Thymus (tissue), 11 donors: ENCODE data around the gene SERINC5. TPM values are rescaled to one million over a fixed set of nuclear protein-coding genes. Genes with fewer than 3 reads are reported as not detected.
"Not testable (repeated sequence)": the region's sequence is repeated elsewhere in the genome, so short reads cannot be mapped to it uniquely, and the experiment has no call there.

ENCODE experiments used
- DNase-seq, 9 donors: peaks; one replicate each; pipeline ENCODE4 v3.0.0-alpha.2; 2013; ENCODE audit warnings: low spot score in 9 of 9, low read depth in 6 of 9, missing footprints in 1 of 9
- H3K27ac ChIP-seq, 2 donors: one replicate each; pipeline ENCODE4 v1.5.1; 2013; ENCODE audit warnings: control low read depth in 1 of 2, low read depth in 1 of 2, low read length in 1 of 2, mild to moderate bottlenecking in 1 of 2, moderate library complexity in 1 of 2
- H3K27me3 ChIP-seq, 2 donors: one replicate each; pipeline ENCODE4 v1.5.1; 2013; ENCODE audit warnings: low read length in 1 of 2; ENCODE audit not compliant: control insufficient read depth in 2 of 2, insufficient read depth in 1 of 2
- H3K36me3 ChIP-seq, 2 donors: one replicate each; pipeline ENCODE4 v1.5.1; 2013; ENCODE audit warnings: low read length in 1 of 2, mild to moderate bottlenecking in 1 of 2, moderate library complexity in 1 of 2; ENCODE audit not compliant: control insufficient read depth in 2 of 2, insufficient read depth in 2 of 2
- H3K4me1 ChIP-seq, 2 donors: one replicate each; pipeline ENCODE4 v1.5.1; 2013; ENCODE audit warnings: low read length in 2 of 2; ENCODE audit not compliant: control insufficient read depth in 2 of 2, insufficient read depth in 2 of 2
- H3K4me3 ChIP-seq, 2 donors: one replicate each; pipeline ENCODE4 v1.5.1; 2013; ENCODE audit warnings: low read length in 2 of 2, control low read depth in 1 of 2, mild to moderate bottlenecking in 1 of 2
- H3K9me3 ChIP-seq, 2 donors: one replicate each; pipeline ENCODE4 v1.5.1; 2013; ENCODE audit warnings: low read length in 1 of 2, mild to moderate bottlenecking in 1 of 2; ENCODE audit not compliant: control insufficient read depth in 2 of 2, insufficient read depth in 1 of 2
- WGBS: extraction: QIAGEN DNeasy Blood & Tissue Kit; methylation state at CpG from one replicate; pipeline ENCODE4 v1.1.7; 2013; 5-methylcytosine and 5-hydroxymethylcytosine counted together
- polyA plus RNA-seq: library from polyadenylated mRNA; stranded (reverse); fragments of 200-250 nt; gene quantifications from one replicate; pipeline ENCODE4 v1.2.3, GENCODE V29; 2013
- total RNA-seq: library from RNA; stranded (reverse); fragments of 120-200 nt; gene quantifications from one replicate; pipeline ENCODE4 v1.2.4, GENCODE V29; 2013
- donor health status: healthy.

Gene SERINC5
- total and polyA plus RNA-seq, 2 donors: 7.1 to 14.7 TPM

GRCh38 chr5:80140496-80140895 lies 115.4 kb downstream of the SERINC5 start:
- Histone ChIP-seq H3K9me3 (peaks cover 0 to 3% of the 10 kb centered on the region in 2 donors), H3K4me3 (no peak overlapping the region), H3K4me1 (peaks cover 22 to 70% of the 10 kb centered on the region in 2 donors), H3K27ac (peak overlapping the region in 1 of 2 donors; percentile 33), H3K27me3 (no peaks in the 10 kb centered on the region), H3K36me3 (peaks cover 11 to 40% of the 10 kb centered on the region in 2 donors)
- DNase-seq: no peak
- WGBS: 91% methylated on average over 3 of the region's 3 CpGs

GRCh38 chr5:80139466-80139972 lies 116.3 kb downstream of the SERINC5 start:
- WGBS: 85% methylated on average over 2 of the region's 2 CpGs
- H3K4me1 ChIP-seq: peaks cover 26 to 80% of the 10 kb centered on the region in 2 donors
- no peaks in the 10 kb centered on the region for H3K27me3 ChIP-seq
- H3K4me3 ChIP-seq: no peak overlapping the region
- peaks cover 11 to 32% of the 10 kb centered on the region in 2 donors for H3K36me3 ChIP-seq
- peaks cover 0 to 3% of the 10 kb centered on the region in 2 donors for H3K9me3 ChIP-seq
- peak in 3 of 9 donors; percentile 41 to 67 (median 43) for DNase-seq
- H3K27ac ChIP-seq: peak overlapping the region in 1 of 2 donors; percentile 63

GRCh38 chr5:80138486-80138885 lies 117.4 kb downstream of the SERINC5 start:
- 98% methylated on average over 6 of the region's 6 CpGs for WGBS
- Histone ChIP-seq H3K27me3 (no peaks in the 10 kb centered on the region), H3K4me1 (peaks cover 26 to 84% of the 10 kb centered on the region in 2 donors), H3K36me3 (peaks cover 6 to 24% of the 10 kb centered on the region in 2 donors), H3K27ac (peak overlapping the region in 1 of 2 donors; percentile 56), H3K4me3 (no peak overlapping the region), H3K9me3 (peaks cover 0 to 3% of the 10 kb centered on the region in 2 donors)
- no peak for DNase-seq

- peaks cover 26 to 68% of the 10 kb centered on the region in 2 donors for H3K4me1 ChIP-seq
- WGBS: 44% methylated on average over 7 of the region's 7 CpGs
- not testable (repeated sequence) for H3K9me3 ChIP-seq, H3K27me3 ChIP-seq, H3K4me3 ChIP-seq, H3K36me3 ChIP-seq
- DNase-seq: peak in 2 of 9 donors; percentile 47 to 63
- peak overlapping the region; percentile 65 to 95 for H3K27ac ChIP-seq
Measured at GRCh38 chr5:80136798-80137197, 119.0 kb downstream of the SERINC5 start.

- WGBS: 93% methylated on average over 3 of the region's 3 CpGs
- peaks cover 23 to 52% of the 10 kb centered on the region in 2 donors for H3K4me1 ChIP-seq
- peaks cover 0 to 6% of the 10 kb centered on the region in 2 donors for H3K36me3 ChIP-seq
- no peaks in the 10 kb centered on the region for H3K27me3 ChIP-seq
- peaks cover 0 to 8% of the 10 kb centered on the region in 2 donors for H3K9me3 ChIP-seq
- no peak overlapping the region for H3K4me3 ChIP-seq
- peak overlapping the region; percentile 64 to 95 for H3K27ac ChIP-seq
- DNase-seq: no peak
Measured at GRCh38 chr5:80134876-80135275, 121.0 kb downstream of the SERINC5 start.

GRCh38 chr5:80129146-80129545 lies 126.7 kb downstream of the SERINC5 start:
- peaks cover 0 to 19% of the 10 kb centered on the region in 2 donors for H3K4me1 ChIP-seq
- no peaks in the 10 kb centered on the region for H3K27me3 ChIP-seq
- WGBS: 97% methylated on average over 5 of the region's 5 CpGs

GRCh38 chr5:80128141-80128540 lies 127.7 kb downstream of the SERINC5 start:
- WGBS: 87% methylated on average over 2 of the region's 2 CpGs
- Histone ChIP-seq H3K36me3 (no peaks in the 10 kb centered on the region), H3K27me3 (no peaks in the 10 kb centered on the region), H3K4me3 (no peak overlapping the region), H3K9me3 (peaks cover 0 to 5% of the 10 kb centered on the region in 2 donors), H3K27ac (no peak overlapping the region), H3K4me1 (peaks cover 0 to 14% of the 10 kb centered on the region in 2 donors)
- no peak for DNase-seq

More at GRCh38 chr5:80129146-80129545, 126.7 kb downstream of the SERINC5 start:
- Histone ChIP-seq H3K27ac (no peak overlapping the region), H3K4me3 (no peak overlapping the region), H3K9me3 (peaks cover 0 to 5% of the 10 kb centered on the region in 2 donors), H3K36me3 (no peaks in the 10 kb centered on the region)
- DNase-seq: no peak

GRCh38 chr5:80127116-80127552 lies 128.7 kb downstream of the SERINC5 start:
- Histone ChIP-seq H3K4me1 (peaks cover 0 to 14% of the 10 kb centered on the region in 2 donors), H3K4me3 (no peak overlapping the region), H3K36me3 (no peaks in the 10 kb centered on the region), H3K27ac (no peak overlapping the region), H3K9me3 (peaks cover 0 to 5% of the 10 kb centered on the region in 2 donors), H3K27me3 (no peaks in the 10 kb centered on the region)
- DNase-seq: no peak
- 94% methylated on average over 4 of the region's 4 CpGs for WGBS

GRCh38 chr5:80125962-80126480 lies 129.8 kb downstream of the SERINC5 start:
- no peak overlapping the region for H3K4me3 ChIP-seq
- H3K9me3 ChIP-seq: peaks cover 0 to 7% of the 10 kb centered on the region in 2 donors
- H3K27ac ChIP-seq: no peak overlapping the region
- WGBS: 88% methylated on average over 4 of the region's 4 CpGs
- DNase-seq: peak in 1 of 9 donors; percentile 37
- no peaks in the 10 kb centered on the region for H3K27me3 ChIP-seq
- no peaks in the 10 kb centered on the region for H3K36me3 ChIP-seq
- H3K4me1 ChIP-seq: peaks cover 0 to 14% of the 10 kb centered on the region in 2 donors
